Ovary (tissue), 3 donors: Measurements from ENCODE around the gene CCNT1.

Source experiments
- EP300 ChIP-seq: sonication (generic); formaldehyde crosslinking; IDR thresholded peaks from one replicate; pipeline ENCODE4 v1.6.1; 2017; ENCODE audit warnings: antibody characterized with exemption
- POLR2A ChIP-seq: fragments of 450-650 bp; IDR thresholded peaks from one replicate; pipeline ENCODE4 v1.6.1; 2017; ENCODE audit warnings: antibody characterized with exemption, mild to moderate bottlenecking, moderate library complexity
- TF ChIP-seq, protein P1 (sequence below), 3 donors: fragments of 450-650 bp in 2 of 3; fragments of 200-600 bp in 1 of 3; IDR thresholded peaks; one replicate each; pipeline versions ENCODE4 v1.5.1 to v1.8.0; 2016 to 2022; ENCODE audit warnings: antibody characterized with exemption in 3 of 3, mild to moderate bottlenecking in 1 of 3
- donor health status: DM: no; HTN: no; CAD: no.

DNA sequence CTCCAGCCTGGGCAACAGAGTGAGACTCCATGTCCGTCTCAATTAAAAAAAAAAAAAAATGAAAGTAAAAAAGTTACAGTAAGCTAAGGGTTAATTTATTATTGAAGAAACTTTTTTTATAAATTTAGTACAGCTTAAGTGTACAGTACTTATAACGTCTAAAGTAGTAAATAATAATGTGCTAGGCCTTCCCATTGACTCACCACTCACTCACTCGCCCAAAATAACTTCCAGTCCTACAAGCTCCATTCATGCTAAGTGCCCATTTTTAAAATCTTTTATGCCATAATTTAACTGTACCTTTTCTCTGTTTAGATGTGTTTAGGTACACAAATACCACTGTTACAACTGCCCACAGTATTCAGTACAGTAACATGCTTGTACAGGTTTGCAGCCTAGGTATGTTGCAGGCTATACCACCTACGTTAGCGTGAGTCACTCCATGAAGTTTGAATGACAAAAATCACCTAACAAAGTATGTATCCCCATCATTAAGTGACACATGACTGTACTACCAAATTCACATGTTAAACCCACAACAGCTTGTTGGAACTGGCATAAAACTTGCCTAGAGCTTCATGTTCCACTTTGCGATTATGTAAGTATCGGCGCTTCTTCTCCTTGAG is 45.2 kb downstream of the CCNT1 start:
- TF ChIP-seq, protein P1, sequence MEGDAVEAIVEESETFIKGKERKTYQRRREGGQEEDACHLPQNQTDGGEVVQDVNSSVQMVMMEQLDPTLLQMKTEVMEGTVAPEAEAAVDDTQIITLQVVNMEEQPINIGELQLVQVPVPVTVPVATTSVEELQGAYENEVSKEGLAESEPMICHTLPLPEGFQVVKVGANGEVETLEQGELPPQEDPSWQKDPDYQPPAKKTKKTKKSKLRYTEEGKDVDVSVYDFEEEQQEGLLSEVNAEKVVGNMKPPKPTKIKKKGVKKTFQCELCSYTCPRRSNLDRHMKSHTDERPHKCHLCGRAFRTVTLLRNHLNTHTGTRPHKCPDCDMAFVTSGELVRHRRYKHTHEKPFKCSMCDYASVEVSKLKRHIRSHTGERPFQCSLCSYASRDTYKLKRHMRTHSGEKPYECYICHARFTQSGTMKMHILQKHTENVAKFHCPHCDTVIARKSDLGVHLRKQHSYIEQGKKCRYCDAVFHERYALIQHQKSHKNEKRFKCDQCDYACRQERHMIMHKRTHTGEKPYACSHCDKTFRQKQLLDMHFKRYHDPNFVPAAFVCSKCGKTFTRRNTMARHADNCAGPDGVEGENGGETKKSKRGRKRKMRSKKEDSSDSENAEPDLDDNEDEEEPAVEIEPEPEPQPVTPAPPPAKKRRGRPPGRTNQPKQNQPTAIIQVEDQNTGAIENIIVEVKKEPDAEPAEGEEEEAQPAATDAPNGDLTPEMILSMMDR (IDR thresholded peaks at IDR 0.05) = no peak
- no peak for TF ChIP-seq POLR2A
- no peak for TF ChIP-seq EP300
